Cardiac muscle cell (in vitro differentiated cells and primary cell): ENCODE measurements around the gene CPN1. TPM values are rescaled to one million over a fixed set of nuclear protein-coding genes. Genes with fewer than 3 reads are reported as not detected.
"Not testable (repeated sequence)": the region's sequence is repeated elsewhere in the genome, so short reads cannot be mapped to it uniquely, and the experiment has no call there.

ENCODE experiments used
- DNase-seq, 2 donors: peaks; one replicate each; pipeline versions ENCODE4 v3.0.0 to v3.0.0-alpha.2; 2010 to 2017; ENCODE audit warnings: low read depth in 1 of 2, low spot score in 1 of 2
- H3K27ac ChIP-seq: fragments of 200-600 bp; sonication (generic); 2 replicates; pipeline ENCODE4 v1.5.1; 2016
- H3K27me3 ChIP-seq: fragments of 200-600 bp; sonication (generic); 2 replicates; pipeline ENCODE4 v1.6.0; 2016; ENCODE audit warnings: control low read depth
- H3K36me3 ChIP-seq: fragments of 200-600 bp; sonication (generic); 2 replicates; pipeline ENCODE4 v1.5.1; 2016; ENCODE audit warnings: control low read depth
- H3K4me1 ChIP-seq: fragments of 200-600 bp; sonication (generic); 2 replicates; pipeline ENCODE4 v1.8.1; 2017; ENCODE audit warnings: low read depth, mild to moderate bottlenecking, mixed run types
- H3K4me3 ChIP-seq: fragments of 200-600 bp; sonication (generic); 2 replicates; pipeline ENCODE4 v1.5.1; 2016; ENCODE audit warnings: mild to moderate bottlenecking
- H3K9me3 ChIP-seq: fragments of 200-600 bp; sonication (generic); 2 replicates; pipeline ENCODE4 v1.5.1; 2017; ENCODE audit warnings: low read depth, mild to moderate bottlenecking, control low read depth
- polyA plus RNA-seq: library from polyadenylated mRNA; unstranded; fragments of >200 nt; fragmentation: Nextera tagmentation; extraction: Ambion mirVana; gene quantifications from 2 replicates; pipeline ENCODE4 v1.2.1, GENCODE V29; 2016
- total RNA-seq: library from RNA; depleted of rRNA; stranded (reverse); fragments of >200 nt; gene quantifications from 2 replicates; pipeline ENCODE4 v1.2.3, GENCODE V29; 2016
- TF ChIP-seq, protein P1 (sequence below): IDR thresholded peaks from 2 replicates; pipeline ENCODE4 v1.5.1; 2012; ENCODE audit warnings: low read depth, mild to moderate bottlenecking, low read length

CPN1 gene
- total RNA-seq: not detected in 2 replicates
- polyA plus RNA-seq: not detected in 2 replicates

- no peaks in the 10 kb centered on the region for H3K9me3 ChIP-seq
- no peaks in the 10 kb centered on the region for H3K36me3 ChIP-seq
- DNase-seq: no peak
- H3K4me3 ChIP-seq: no peak within 1 kb of the TSS
- H3K27ac ChIP-seq: no peak within 1 kb of the TSS
- TF ChIP-seq, protein P1, sequence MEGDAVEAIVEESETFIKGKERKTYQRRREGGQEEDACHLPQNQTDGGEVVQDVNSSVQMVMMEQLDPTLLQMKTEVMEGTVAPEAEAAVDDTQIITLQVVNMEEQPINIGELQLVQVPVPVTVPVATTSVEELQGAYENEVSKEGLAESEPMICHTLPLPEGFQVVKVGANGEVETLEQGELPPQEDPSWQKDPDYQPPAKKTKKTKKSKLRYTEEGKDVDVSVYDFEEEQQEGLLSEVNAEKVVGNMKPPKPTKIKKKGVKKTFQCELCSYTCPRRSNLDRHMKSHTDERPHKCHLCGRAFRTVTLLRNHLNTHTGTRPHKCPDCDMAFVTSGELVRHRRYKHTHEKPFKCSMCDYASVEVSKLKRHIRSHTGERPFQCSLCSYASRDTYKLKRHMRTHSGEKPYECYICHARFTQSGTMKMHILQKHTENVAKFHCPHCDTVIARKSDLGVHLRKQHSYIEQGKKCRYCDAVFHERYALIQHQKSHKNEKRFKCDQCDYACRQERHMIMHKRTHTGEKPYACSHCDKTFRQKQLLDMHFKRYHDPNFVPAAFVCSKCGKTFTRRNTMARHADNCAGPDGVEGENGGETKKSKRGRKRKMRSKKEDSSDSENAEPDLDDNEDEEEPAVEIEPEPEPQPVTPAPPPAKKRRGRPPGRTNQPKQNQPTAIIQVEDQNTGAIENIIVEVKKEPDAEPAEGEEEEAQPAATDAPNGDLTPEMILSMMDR: no peak
- H3K27me3 ChIP-seq: no peaks in the 10 kb centered on the region
- H3K4me1 ChIP-seq: no peaks in the 10 kb centered on the region
Measured at GRCh38 chr10:100081075-100082001, at the start of gene CPN1. TSS of gene CPN1 (minus strand) at chr10:100081869. CDS start at chr10:100081625, 244 bp downstream.

DNA sequence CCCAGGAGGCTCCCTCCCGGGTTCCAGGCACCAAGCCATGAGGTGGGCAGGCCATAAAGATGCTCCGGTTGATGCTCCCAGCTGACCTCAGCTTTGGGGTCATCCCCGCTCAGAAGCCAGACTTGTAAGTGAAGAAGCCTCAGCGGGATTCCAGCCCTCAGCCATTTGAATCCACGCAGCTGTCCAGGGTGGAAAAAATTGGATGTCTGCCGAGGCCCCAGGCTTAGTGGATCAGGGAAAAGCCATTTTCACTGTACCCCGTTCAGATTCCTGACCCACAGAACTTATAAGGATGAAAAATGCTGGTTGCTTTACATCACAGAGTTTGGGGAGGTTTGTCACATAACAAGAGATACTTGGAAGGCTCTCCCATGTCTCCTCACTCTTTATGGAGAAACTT is 49.2 kb upstream of the CPN1 start:
- Histone ChIP-seq H3K4me3 (no peak overlapping the region), H3K27me3 (no peaks in the 10 kb centered on the region), H3K9me3 (no peaks in the 10 kb centered on the region), H3K36me3 (no peaks in the 10 kb centered on the region), H3K27ac (no peak overlapping the region), H3K4me1 (no peaks in the 10 kb centered on the region)
- TF ChIP-seq, protein P1: no peak
- no peak for DNase-seq

GRCh38 chr10:100129424-100129823 is 47.8 kb upstream of the CPN1 start:
- TF ChIP-seq, protein P1: no peak
- DNase-seq: no peak
- Histone ChIP-seq H3K4me3 (no peak overlapping the region), H3K36me3 (no peaks in the 10 kb centered on the region), H3K4me1 (no peaks in the 10 kb centered on the region), H3K27ac (no peak overlapping the region), H3K9me3 (no peaks in the 10 kb centered on the region), H3K27me3 (no peaks in the 10 kb centered on the region)

GRCh38 chr10:100128951-100129350 is 47.3 kb upstream of the CPN1 start:
- Histone ChIP-seq H3K4me3 (no peak overlapping the region), H3K9me3 (no peaks in the 10 kb centered on the region), H3K36me3 (no peaks in the 10 kb centered on the region), H3K27ac (no peak overlapping the region), H3K4me1 (no peaks in the 10 kb centered on the region), H3K27me3 (no peaks in the 10 kb centered on the region)
- TF ChIP-seq, protein P1: no peak
- DNase-seq: no peak

DNA sequence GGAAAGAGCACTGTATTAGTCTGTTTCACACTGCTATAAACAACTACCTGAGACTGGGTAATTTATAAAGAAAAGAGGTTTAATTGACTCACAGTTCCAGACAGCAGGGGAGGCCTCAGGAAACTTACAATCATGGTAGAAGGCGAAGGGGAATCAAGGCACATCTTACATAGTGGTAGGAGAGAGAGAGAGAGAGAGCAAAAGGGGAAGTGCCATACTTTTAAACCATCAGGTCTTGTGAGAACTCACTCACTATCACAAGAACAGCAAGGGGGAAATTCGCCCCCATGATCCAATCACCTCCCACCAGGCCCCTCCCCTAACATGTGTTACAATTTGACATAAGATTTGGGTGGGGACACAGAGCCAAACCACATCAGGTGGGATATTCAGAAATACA is 43.7 kb upstream of the CPN1 start:
- not testable (repeated sequence) for H3K27ac ChIP-seq, H3K9me3 ChIP-seq, H3K36me3 ChIP-seq, H3K27me3 ChIP-seq, H3K4me1 ChIP-seq, H3K4me3 ChIP-seq, DNase-seq

GRCh38 chr10:100124097-100124496 is 42.4 kb upstream of the CPN1 start:
- DNase-seq: no peak
- Histone ChIP-seq H3K9me3 (no peaks in the 10 kb centered on the region), H3K36me3 (no peaks in the 10 kb centered on the region), H3K27me3 (no peaks in the 10 kb centered on the region), H3K4me1 (no peaks in the 10 kb centered on the region), H3K27ac (no peak overlapping the region), H3K4me3 (no peak overlapping the region)
- TF ChIP-seq, protein P1: no peak
